HUDEP-2 (cell line): ENCODE results near the gene CEP76.

Experiments
- DNase-seq, 76 experiments: peaks; one replicate each; lab custom pipeline; 2025; ENCODE audit not compliant: unreplicated experiment in 76 of 76; lab: John Stamatoyannopoulos, UW

CEP76 gene

DNA sequence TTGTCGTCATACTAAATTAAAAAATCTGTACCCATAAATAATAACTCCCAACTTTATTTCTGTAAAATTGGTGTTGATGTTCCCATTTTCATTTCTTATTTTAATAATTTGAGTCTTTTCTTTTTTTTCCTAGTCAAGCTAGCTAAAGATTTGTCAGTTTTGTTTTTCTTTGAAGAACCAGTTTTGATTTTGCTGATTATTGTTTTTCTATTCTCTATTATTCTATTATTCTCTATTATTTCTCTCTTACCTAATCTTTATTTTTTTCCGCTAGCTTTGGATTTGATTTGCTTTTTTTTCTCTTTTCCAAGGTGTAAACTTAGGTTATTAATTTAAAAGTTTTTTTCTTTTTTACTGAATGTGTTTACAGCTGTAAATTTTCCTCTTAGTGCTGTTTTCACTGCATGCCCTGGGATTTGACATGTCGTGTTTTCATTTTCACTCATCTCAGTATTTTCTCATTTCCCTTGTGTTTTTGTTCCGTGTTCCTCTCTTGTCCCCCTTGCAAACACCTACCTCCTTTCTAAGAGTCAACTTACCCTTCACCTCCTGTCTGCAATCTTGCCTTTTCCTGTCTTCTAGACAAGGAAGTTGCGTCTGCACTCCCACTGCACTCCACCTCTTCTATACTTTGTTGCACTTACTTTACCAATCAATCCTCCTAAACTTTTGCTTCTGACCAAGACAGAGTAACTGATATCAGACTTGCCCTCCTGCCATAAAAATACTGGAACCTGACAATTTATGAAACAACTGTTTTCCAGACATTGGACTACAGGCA lies 19.2 kb upstream of the CEP76 start:
- DNase-seq: no peak

DNA sequence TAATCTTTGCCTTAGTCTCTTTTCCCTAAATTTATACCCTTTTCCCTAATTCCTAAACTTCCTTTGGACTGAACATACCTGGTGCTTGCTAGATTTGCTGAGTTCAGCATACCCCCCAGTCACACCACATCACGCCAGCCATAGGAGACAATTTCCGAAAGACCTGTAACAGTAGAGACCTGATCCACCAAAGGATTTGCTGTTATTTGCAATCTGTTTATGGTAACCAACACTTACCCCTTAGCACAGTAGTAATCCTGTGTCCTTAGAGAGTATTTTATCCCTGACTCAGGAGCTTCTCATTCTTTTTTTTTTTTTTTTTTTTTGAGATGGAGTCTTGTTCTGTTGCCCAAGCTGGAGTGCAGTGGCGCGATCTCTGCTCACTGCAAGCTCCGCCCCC lies 8.9 kb upstream of the CEP76 start:
- no peak for DNase-seq

DNA sequence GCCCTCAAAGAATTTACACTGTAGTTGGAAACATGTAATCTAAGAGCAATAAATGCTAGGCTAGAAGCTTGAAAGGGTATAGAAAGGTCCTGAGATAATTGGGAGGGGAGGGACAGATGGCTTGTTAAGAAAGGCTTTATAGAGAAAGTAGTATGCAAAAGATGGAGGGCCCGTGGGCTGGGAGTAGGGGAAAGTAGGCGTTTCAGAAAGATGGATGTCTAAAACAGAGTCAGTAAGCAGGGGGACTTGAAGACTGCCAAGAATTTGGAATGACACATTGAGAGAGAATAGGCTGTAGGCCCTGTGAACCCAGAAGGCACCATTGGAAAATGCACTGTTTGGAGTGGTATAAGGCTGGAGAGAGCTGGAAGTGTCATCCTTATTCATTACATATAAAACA lies 1.1 kb upstream of the CEP76 start:
- DNase-seq: peak in 3 of 76 experiments; percentile 7 to 31 (median 24)

DNA sequence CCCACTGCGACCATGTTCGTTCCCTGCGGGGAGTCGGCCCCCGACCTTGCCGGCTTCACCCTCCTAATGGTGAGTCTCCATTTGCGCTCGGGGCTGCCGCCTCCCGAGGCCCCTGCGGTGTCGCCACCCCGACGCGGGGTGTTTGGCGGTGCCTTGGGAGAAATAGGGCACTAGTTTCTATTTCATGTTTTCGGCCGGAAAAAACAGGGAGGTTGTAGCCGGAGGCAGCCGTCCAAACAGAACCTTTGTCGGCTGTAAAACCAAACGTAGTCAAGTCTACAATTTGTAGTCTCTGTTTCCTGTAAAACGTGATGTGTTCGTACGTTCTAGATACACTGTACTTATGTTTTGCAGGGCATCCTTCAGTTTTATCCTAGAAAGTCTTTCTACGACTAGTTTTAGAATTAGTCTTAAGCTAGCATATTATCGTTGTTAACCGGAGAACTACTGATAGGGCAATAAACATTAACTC lies 609 bp upstream of the CEP76 start:
- peak in 1 of 76 experiments; percentile 27 for DNase-seq

DNA sequence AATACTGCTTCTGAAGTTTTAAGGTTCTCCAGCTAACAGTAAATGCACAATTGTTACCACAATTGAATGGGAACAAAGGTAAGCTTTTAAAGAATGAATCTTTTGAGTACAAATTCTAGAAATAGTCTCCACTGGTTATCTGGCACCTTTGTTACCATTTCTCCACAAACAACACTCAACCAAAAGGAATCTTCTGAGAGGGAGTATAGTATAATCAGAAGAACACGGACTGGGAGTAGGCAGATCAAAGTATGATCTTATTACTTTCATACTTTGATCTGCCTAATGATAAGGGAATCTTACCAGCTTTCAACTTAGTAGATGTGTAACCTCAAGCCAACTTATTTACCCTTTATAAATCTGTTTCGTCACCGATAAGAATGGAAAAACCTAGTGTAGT lies 1.4 kb downstream of the CEP76 start:
- DNase-seq: no peak

DNA sequence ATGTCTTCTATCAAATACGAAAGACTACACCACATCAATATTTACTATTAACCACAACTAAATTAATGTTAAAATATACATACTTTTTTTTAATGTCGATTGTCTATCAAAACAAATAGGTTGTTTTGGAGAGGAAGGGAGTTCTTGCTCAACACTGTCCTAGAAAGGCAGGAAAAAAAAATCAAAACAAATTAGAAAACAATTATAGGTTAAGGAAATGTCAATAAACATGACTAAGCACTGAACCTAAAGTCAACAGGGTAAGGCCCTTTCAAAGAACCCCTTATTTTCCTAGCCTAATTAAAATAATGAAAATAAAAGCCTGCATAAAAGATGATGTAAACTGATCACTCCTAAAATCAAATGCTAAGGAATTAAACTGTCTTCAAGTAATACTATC lies 2.8 kb downstream of the CEP76 start:
- no peak for DNase-seq

DNA sequence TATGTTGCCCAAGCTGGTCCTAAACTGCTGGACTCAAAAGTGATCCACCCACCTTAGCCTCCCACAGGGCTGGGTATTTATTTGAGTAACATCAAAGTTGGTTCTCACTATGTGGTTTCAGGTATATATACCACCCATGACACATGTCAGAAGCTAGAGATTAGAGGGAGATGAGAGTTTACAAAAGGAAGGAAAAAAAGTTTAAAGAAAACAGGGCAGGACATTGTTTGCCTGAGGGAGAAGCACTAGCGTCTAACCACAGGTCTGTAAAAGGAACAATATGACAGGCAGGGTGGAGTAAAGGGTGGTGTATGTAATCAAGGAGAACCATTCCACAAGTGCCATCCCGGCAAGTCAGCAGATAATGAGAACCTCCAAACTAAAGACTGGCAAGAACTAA lies 8.5 kb downstream of the CEP76 start:
- DNase-seq: peak in 2 of 76 experiments; percentile 11 to 18

DNA sequence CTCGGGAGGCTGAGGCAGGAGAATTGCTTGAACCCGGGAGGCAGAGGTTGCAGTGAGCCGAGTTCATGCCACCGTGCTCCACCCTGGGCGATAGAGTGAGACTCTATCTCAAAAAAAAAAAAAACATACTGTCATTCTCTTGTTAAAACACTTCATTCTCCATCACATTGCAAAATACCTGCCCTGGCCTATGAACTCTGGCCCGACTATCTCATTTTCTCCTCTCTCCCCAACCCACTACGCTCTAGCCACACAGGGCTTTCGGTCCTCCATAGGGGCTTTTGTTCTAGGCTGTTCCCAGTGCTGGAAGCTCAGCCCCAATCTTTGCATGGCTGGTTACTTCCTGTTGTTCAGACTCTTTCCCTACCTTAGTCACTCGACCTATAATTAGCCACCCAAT lies 10.3 kb downstream of the CEP76 start:
- no peak for DNase-seq

DNA sequence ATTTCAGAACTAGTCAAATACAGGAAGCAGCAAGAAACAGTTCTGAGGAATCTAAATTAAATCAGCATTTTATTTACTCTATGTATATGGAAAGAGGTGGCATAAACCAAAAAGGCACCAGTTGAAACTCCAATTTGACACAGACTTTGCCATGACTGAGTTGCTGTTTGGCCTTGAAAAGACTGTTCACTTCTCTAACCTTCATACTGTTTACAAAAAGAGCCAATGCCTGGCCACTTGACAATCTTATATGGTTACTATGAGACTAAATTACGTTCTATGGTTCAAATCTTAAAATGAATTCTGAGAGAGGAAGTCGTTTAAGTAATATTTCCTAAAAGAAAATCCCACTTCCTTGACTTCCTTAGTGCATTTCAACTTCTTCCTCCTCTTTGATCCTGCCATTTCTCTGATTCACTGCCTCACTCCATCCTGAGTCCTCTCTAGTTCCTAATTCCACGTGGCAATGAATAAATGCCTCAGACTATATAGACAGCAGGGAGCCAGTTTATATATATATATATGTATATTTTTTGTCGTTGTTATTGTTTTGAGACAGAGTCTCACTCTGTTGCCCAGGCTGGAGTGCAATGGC lies 13.2 kb downstream of the CEP76 start:
- no peak for DNase-seq

DNA sequence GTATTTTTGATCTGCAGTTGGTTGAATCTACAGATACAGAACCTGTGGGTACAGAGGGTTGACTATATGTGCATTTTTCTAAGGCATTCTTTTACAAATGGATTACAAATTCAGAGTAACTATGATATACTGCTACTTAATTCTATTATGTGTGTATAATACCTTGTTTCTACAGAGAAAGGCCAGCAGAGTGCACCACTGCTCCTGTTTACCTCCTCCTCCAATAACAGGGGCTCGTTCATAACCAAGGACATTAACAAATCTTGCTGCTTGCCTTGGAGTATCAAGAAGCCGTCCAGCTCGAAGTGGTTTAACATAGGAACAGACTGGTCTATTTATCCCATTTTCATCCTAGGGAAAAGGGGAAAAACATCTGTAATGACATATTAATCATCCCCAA lies 16.4 kb downstream of the CEP76 start:
- DNase-seq: peak in 1 of 76 experiments; percentile 0

DNA sequence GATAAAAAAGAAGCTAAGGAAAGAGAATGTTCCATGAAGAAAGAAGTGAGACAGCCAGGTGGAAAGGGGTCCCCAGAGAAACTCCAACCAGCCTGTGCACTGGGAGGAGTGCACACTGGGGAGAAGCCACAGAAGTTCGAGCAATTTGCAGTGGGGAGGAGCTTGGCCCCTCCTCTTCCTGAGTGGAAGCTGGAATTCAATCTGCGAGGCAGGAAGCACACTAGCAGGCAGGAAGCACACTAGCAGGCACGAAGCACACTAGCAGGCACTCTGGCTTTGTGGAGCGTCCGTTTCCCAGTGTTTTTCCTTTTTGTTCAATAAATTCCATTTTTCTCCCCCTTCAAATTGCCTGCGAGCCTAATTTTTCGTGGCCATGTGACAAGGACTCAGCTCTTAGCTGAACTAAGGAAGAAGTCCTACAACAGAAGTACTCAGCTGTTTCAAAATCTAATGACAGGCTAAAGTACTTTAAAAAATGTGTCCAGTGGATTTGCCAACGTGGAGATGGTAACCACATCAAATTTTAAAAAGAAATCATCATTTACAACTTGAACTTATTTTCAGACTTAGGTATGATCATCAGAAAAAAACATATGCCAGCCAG lies 23.2 kb downstream of the CEP76 start:
- no peak for DNase-seq

DNA sequence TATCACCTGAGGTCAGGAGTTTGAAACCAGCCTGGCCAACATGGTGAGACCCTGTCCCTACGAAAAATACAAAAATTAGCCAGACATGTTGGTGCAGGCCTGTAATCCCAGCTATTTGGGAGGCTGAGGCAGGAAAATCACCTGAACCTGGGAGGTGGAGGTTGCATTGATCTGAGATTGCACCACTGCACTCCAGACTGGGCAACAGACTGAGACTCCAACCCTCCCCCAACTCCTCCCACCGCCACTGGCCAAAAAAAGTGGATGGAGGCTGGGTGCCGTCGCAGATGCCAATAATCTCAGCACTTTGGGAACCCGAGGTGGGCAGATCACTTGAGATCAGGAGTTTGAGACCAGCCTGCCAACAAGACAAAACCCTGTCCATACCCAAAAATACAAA lies 34.5 kb downstream of the CEP76 start:
- no peak for DNase-seq

DNA sequence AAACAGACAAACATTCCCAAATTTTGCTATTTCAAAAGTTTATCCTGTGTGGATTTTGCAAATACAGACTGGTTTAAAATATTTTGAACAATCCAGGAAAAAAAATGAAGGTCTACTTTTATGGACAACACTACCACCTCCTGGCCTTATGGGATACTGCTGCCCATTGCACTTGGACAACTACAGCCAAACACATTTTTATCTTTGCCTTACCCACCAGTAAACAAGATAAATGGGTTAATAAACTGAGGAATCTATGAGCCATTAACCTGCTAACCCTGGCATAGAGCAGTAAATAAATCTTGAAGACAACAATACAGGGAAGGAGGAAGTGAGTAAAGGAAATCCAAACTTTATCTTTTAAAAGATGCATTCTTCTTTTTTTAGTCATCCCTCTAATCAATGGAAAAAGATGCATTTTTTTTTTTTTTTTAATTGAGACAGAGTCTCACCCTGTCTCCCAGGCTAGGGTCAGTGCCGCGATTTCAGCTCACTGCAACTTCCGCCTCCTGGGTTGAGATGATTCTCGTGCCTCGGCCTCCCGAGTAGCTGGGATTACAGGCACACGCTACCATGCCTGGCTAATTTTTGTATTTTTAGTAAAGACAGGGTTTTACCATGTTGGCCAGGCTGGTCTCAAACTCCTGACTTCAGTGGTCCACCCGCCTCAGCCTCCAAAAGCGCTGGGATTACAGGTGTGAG lies 42.5 kb downstream of the CEP76 start:
- peak in 23 of 76 experiments; percentile 1 to 72 (median 17) for DNase-seq

DNA sequence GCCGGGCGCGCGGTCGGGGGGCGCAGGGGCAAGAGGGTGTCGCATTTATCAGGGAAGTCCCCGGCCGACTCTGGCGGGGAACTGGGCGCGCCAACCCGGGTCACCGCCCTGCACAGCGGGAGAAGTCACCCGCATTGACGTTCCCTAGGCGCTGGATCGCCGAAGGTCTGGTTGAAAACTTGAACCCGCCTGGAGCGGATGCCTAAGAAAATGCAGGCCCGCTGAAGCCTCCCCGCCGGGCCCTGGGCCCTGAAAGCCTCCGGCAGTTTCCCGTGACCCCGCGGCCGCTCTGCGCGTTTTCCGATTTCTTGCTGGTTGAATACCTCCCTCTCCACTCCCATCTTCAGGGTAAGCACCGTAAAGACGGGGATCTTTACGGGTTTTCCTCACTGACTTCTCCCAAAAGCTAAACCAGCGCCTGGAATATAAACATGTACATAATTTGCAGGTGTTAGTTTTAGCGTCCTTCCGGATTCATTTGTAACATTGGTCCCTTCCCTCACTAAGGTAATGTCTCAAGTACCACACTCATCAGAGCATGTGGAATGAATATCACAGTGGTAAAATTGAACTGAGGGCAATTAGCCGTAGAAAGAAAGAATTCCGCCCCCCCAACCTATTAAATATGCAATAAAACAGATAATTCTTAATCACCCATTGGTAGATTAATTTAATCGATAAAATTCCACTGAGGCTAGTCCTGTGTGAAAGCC lies 43.9 kb downstream of the CEP76 start:
- peak in 11 of 76 experiments; percentile 4 to 51 (median 21) for DNase-seq

DNA sequence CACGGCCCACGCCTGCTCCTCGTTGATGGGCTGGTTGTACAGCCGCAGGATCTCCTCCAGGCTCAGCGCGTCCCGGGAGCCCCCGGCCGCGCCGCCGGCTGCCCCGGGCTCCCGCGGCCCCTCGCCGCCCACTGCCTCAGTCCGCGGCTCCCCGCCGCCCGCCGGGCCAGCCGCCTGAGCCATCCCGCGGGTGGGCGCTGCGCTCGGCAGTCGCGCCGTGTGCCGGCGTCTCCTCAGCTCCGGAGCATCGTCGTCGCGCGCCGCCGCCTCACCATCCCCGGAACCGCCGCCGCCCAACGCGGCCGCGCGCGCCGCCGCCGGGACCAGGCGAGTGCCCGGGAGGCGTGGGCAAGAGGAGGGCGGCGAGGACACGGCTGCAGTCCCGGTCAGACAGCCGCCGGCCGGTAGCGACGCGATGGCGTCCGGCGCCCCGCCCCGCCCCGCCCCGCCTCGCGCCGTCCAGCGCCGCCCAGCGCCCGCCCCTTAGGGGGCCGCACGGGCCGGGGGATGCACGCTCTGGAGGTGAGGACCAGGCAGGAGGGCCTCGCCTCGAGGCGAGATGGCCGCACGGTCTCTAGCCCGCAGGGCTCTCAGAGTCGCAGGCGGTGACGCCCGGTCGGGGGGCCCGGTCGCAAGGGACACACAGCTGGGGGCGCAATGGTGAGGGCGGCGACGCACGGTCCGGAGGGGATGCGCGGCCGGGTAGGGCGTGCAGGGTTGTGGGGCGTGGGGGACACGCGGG lies 44.7 kb downstream of the CEP76 start, which contains the start of gene SPIRE1:
Gene SPIRE1, minus strand, starts transcription at position 424 of the 742 bp plus-strand sequence. Its CDS starts 241 bp downstream, at position 183.
- peak in 19 of 76 experiments; percentile 0 to 51 (median 22) for DNase-seq

DNA sequence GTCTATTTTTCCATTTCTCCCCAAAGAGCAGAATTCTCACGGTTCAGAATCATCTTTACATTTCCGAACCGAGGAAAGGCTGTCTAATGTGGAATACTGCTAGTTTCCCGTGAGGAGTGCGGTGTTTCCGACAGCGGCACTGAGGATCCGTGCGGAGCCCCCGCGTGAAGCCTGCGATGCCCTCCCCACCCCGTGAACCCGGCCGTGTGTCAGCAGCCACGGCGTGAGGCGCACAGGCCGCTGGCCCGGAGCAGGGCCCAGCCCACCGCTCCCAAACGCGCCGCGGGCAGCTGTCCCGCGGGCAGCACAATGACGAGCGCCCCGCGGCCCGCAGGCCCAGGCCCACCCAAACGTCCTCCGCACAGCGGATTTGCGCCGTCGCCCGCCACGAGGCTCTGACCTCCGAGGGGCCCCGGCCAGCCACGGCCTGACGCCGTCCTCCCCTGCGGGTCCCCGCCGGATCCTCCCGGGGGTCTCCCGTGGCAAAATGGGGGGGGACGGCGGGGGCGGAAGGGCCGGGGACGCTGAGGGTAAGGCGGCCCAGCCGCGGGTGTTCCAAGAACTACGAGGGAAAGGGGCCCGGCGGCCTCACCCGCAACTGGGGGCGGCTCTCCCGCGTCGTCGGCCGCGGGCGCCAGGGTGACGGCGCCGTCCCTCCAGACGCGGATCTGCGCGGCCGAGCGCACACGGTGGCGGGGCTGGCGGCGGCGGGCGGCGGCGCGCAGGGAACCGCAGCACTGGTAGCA lies 45.4 kb downstream of the CEP76 start:
- peak in 1 of 76 experiments; percentile 10 for DNase-seq

DNA sequence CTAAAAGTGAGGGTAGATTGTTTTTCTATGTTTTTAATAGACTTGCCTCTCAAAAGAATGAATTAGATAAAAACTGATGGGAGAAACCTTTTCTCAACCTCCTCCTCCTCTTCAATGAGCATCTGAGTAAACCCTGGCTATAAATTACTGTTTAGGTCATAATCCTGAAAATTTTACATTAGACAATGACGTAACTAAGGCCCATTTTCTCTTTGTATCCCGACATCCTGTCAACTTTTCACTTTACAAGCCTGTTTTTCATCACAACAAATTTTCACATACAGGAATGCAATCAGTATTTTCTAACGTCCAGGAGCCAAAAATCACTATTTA lies 46.0 kb downstream of the CEP76 start:
- no peak for DNase-seq

DNA sequence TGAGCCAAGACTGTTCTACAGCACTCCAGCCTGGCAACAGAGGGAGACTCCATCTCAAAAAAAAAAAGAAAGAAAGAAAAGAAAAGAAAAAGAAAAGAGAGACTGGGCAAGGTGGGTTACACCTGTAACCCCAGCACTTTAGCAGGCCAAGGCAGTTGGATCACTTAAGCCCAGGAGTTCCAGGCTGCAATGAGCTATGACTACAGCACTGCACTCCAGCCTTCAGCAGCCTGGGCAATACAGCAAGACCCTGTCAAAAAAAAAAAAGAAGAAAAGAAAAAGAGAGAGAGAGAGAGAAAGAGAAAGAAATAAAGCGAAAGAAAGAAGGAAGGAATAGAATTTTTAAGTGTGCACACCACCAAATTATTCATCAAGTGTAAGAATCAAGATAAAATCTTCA lies 47.6 kb downstream of the CEP76 start:
- DNase-seq: no peak

DNA sequence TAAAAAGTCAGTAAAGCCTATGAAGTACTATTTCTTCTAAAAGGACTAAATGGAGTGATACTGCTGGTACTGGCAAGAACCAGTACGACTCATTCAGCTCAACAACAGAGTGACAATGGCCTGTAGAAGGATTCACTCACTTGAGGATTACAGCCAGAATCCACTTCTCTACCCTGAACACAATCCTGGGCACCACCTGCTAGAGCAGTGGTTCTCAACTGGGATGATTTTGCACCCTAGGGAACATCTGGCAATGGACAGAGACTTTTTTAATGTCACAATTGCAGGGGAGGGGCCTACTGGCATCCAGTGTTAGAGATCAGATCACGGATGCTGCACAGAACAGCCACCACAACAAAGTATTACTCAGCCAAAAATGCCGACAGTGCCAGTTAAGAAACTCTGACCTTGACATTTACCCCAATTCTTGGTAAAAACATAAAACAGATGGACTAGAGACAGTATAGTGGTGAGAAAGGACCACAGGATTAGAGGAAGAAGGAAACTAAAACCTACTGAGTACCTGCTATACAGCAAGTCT lies 49.6 kb downstream of the CEP76 start:
- DNase-seq: peak in 10 of 76 experiments; percentile 1 to 40 (median 17)
